ENCODE measurements around the gene SH2D5.

The SH2D5 gene

GRCh38 chr1:20711285-20712214, 21.0 kb downstream of the SH2D5 start:
- peak; percentile 82 to 91 for DNase-seq

- no peak for DNase-seq
Measured at GRCh38 chr1:20710469-20711284, 21.8 kb downstream of the SH2D5 start.

GRCh38 chr1:20709868-20710267, 22.6 kb downstream of the SH2D5 start:
- no peak for DNase-seq

GRCh38 chr1:20708891-20709290, 23.6 kb downstream of the SH2D5 start:
- no peak for DNase-seq

- DNase-seq = no peak
Measured at GRCh38 chr1:20708057-20708456, 24.4 kb downstream of the SH2D5 start.

- DNase-seq = no peak
Measured at GRCh38 chr1:20706841-20707240, 25.7 kb downstream of the SH2D5 start.

- DNase-seq = peak; percentile 30 to 55
Measured at GRCh38 chr1:20705203-20705755, 27.2 kb downstream of the SH2D5 start.

- DNase-seq = no peak
Measured at GRCh38 chr1:20704390-20705202, 27.9 kb downstream of the SH2D5 start.

- DNase-seq = no peak
Measured at GRCh38 chr1:20703124-20703756, 29.3 kb downstream of the SH2D5 start.

- DNase-seq = peak in 1 of 2 experiments; percentile 49
Measured at GRCh38 chr1:20702416-20702815, 30.1 kb downstream of the SH2D5 start.

GRCh38 chr1:20701847-20702246, 30.7 kb downstream of the SH2D5 start:
- DNase-seq = no peak

- DNase-seq = no peak
Measured at GRCh38 chr1:20701446-20701845, 31.1 kb downstream of the SH2D5 start.

- no peak for DNase-seq
Measured at GRCh38 chr1:20700636-20701215, 31.8 kb downstream of the SH2D5 start.

GRCh38 chr1:20699558-20699957, 32.9 kb downstream of the SH2D5 start:
- peak; percentile 89 to 95 for DNase-seq

- DNase-seq = no peak
Measured at GRCh38 chr1:20698195-20698910, 34.1 kb downstream of the SH2D5 start.

GRCh38 chr1:20697563-20697962, 34.9 kb downstream of the SH2D5 start:
- DNase-seq = no peak

- peak; percentile 89 to 97 for DNase-seq
Measured at GRCh38 chr1:20696397-20697333, 35.8 kb downstream of the SH2D5 start.

- no peak for DNase-seq
Measured at GRCh38 chr1:20695515-20695914, 37.0 kb downstream of the SH2D5 start.

GRCh38 chr1:20693623-20694022, 38.9 kb downstream of the SH2D5 start:
- no peak for DNase-seq

GRCh38 chr1:20691872-20692271, 40.6 kb downstream of the SH2D5 start:
- no peak for DNase-seq

Measured in NCI-H524 (cell line).